ENCODE data around the gene SERTAD1.

DNA sequence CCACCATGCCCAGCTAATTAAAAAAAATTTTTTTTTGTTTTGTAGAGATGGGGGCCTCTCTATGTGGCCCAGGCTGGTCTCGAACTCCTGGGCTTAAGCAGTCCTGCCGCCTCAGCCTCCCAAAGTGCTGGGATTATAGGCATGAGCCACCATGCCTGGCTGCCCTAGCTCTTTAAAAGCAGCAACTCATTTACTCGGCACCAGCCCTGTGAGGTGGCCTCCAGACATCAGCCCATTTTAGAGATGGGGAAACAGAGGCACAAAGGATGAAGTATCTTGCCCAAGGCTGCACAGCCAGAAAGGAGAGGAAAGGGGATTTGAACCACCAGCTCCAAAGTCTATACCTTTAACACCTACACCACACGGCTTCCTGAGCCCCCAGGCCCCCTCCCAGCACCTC, 12.9 kb downstream of the SERTAD1 start:
- no peak for TF ChIP-seq POLR2A (IDR thresholded peaks at IDR 0.05)
- TF ChIP-seq, protein P1, sequence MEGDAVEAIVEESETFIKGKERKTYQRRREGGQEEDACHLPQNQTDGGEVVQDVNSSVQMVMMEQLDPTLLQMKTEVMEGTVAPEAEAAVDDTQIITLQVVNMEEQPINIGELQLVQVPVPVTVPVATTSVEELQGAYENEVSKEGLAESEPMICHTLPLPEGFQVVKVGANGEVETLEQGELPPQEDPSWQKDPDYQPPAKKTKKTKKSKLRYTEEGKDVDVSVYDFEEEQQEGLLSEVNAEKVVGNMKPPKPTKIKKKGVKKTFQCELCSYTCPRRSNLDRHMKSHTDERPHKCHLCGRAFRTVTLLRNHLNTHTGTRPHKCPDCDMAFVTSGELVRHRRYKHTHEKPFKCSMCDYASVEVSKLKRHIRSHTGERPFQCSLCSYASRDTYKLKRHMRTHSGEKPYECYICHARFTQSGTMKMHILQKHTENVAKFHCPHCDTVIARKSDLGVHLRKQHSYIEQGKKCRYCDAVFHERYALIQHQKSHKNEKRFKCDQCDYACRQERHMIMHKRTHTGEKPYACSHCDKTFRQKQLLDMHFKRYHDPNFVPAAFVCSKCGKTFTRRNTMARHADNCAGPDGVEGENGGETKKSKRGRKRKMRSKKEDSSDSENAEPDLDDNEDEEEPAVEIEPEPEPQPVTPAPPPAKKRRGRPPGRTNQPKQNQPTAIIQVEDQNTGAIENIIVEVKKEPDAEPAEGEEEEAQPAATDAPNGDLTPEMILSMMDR (IDR thresholded peaks at IDR 0.05 in 8 of 11, conservative IDR thresholded peaks at IDR 0.05 in 3 of 11): no peak
